ENCODE data around the gene LPXN.

Gene LPXN

GRCh38 chr11:58575377-58576020, at the start of gene LPXN:
LPXN (minus strand) TSS chr11:58575856; CDS start chr11:58575772, 84 bp downstream.
- no peak for DNase-seq

GRCh38 chr11:58625086-58625485, 49.4 kb upstream of the LPXN start:
- DNase-seq: no peak

- DNase-seq: no peak
Observed at GRCh38 chr11:58622344-58622743, 46.7 kb upstream of the LPXN start, which contains the start of gene CNTF. CNTF (plus strand) TSS chr11:58622665; CDS start chr11:58622753, 88 bp downstream.

GRCh38 chr11:58621586-58622262, 46.1 kb upstream of the LPXN start:
- DNase-seq: no peak

GRCh38 chr11:58617976-58618557, 42.4 kb upstream of the LPXN start:
- DNase-seq: no peak

- peak; percentile 97 for DNase-seq
Observed at GRCh38 chr11:58616594-58616993, 40.9 kb upstream of the LPXN start.

GRCh38 chr11:58615559-58615958, 39.9 kb upstream of the LPXN start:
- no peak for DNase-seq

- DNase-seq: no peak
Observed at GRCh38 chr11:58613228-58613627, 37.6 kb upstream of the LPXN start.

GRCh38 chr11:58609723-58610122, 34.1 kb upstream of the LPXN start:
- DNase-seq: no peak

- DNase-seq: no peak
Observed at GRCh38 chr11:58608331-58608730, 32.7 kb upstream of the LPXN start.

- no peak for DNase-seq
Observed at GRCh38 chr11:58606930-58607714, 31.5 kb upstream of the LPXN start.

- DNase-seq: no peak
Observed at GRCh38 chr11:58600510-58600909, 24.9 kb upstream of the LPXN start.

GRCh38 chr11:58597486-58598144, 22.0 kb upstream of the LPXN start:
- DNase-seq: no peak

GRCh38 chr11:58596621-58597020, 21.0 kb upstream of the LPXN start:
- DNase-seq: no peak

GRCh38 chr11:58594826-58595225, 19.2 kb upstream of the LPXN start:
- DNase-seq: no peak

- DNase-seq: no peak
Observed at GRCh38 chr11:58592760-58593472, 17.3 kb upstream of the LPXN start.

- DNase-seq: no peak
Observed at GRCh38 chr11:58591659-58592058, 16.0 kb upstream of the LPXN start.

- no peak for DNase-seq
Observed at GRCh38 chr11:58586998-58587397, 11.3 kb upstream of the LPXN start.

GRCh38 chr11:58582437-58582836, 6.8 kb upstream of the LPXN start:
- DNase-seq: no peak

- DNase-seq: no peak
Observed at GRCh38 chr11:58580311-58580710, 4.7 kb upstream of the LPXN start.

- peak; percentile 91 for DNase-seq
Observed at GRCh38 chr11:58579192-58580129, 3.8 kb upstream of the LPXN start.
